HEK293T (cell line): Measurements from ENCODE around the gene ZNF791.
"Not testable (repeated sequence)": the region's sequence is repeated elsewhere in the genome, so short reads cannot be mapped to it uniquely, and the experiment has no call there.

Source experiments
- BHLHE40 ChIP-seq: fragments of 450-650 bp; IDR thresholded peaks from 2 replicates; pipeline ENCODE4 v1.6.1; 2016; ENCODE audit warnings: mild to moderate bottlenecking, moderate library complexity, borderline replicate concordance
- CTBP1 ChIP-seq: fragments of 450-650 bp; IDR thresholded peaks from 2 replicates; pipeline ENCODE4 v1.6.1; 2016; ENCODE audit warnings: borderline replicate concordance
- ELF4 ChIP-seq: fragments of 450-650 bp; IDR thresholded peaks from 2 replicates; pipeline ENCODE4 v1.6.1; 2017; ENCODE audit warnings: antibody characterized with exemption
- FOXM1 ChIP-seq: fragments of 450-650 bp; IDR thresholded peaks from 2 replicates; pipeline ENCODE4 v1.6.1; 2017; ENCODE audit warnings: mild to moderate bottlenecking, borderline replicate concordance
- L3MBTL2 ChIP-seq: fragments of 450-650 bp; conservative IDR thresholded peaks from 2 replicates; pipeline ENCODE4 v1.6.1; 2016; ENCODE audit warnings: mild to moderate bottlenecking
- SP1 ChIP-seq: fragments of 450-650 bp; IDR thresholded peaks from 2 replicates; pipeline ENCODE4 v1.6.1; 2017
- SUZ12 ChIP-seq: fragments of 450-650 bp; IDR thresholded peaks from 2 replicates; pipeline ENCODE4 v1.6.1; 2016; ENCODE audit warnings: mild to moderate bottlenecking

GRCh38 chr19:12678039-12678438, 67.3 kb downstream of the ZNF791 start:
- not testable (repeated sequence) for TF ChIP-seq SUZ12, ELF4, CTBP1, L3MBTL2, SP1, FOXM1, BHLHE40
